ENCODE measurements around the gene VPS13A.
"Not testable (repeated sequence)": the region's sequence is repeated elsewhere in the genome, so short reads cannot be mapped to it uniquely, and the experiment has no call there.

Gene VPS13A

GRCh38 chr9:77305622-77306400 lies 128.5 kb downstream of the VPS13A start:
- DNase-seq, result no peak

DNA sequence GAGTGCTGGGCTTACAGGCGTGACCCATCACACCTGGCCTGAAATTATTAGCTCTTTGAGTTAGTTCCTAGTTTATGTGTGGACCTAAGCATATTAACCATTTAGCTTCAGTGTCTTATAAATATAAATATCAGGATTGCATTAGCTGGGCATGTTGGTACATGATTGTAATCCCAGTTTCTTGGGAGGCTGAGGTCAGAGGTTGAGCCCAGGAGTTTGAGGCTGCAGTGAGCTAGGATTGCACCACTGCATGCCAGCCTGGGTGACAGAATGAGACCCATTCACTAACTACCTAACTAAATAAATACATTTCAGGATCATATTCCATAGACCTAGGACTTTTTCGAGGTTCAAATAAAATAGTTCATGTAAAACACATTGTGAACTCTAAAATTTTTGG lies 129.8 kb downstream of the VPS13A start:
- no peak for DNase-seq

DNA sequence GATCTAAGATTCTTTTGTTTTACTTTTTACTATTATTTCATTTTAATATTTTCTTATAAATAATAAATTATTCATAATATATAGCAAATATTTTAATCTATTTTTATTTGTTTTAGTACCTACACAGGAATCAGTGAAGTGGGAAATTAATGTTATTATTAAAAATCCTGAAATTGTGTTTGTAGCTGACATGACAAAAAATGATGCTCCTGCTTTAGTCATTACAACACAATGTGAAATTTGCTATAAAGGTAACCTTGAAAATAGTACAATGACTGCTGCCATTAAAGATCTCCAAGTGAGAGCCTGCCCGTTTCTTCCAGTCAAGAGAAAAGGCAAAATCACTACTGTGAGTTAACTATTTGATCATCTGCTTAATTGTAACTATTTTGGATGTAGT lies 138.7 kb downstream of the VPS13A start:
- no peak for DNase-seq

GRCh38 chr9:77325058-77325457 lies 147.7 kb downstream of the VPS13A start:
- DNase-seq, result no peak

- DNase-seq, result no peak
These were observed 150.8 kb downstream of the VPS13A start for GRCh38 chr9:77328102-77328501.

- no peak for DNase-seq
These were observed 192.7 kb downstream of the VPS13A start for GRCh38 chr9:77370064-77370463.

DNA sequence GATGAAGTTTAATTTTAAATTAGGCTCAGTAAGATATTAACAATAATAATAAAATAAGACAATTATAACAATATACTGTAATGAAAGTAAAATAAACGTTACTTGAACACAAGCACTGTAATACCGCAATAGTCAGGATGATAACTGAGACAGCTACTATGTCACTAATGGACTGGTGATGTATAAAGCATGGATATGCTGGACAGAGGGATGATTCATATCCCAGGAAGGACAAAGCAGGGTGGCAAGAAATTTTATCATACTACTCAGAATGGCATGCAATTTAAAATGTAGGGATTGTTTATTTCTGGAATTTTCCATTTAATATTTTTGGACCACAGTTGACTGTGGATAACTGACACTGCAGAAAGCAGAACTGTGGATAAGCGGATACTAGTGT lies 196.9 kb downstream of the VPS13A start:
- DNase-seq, result no peak

DNA sequence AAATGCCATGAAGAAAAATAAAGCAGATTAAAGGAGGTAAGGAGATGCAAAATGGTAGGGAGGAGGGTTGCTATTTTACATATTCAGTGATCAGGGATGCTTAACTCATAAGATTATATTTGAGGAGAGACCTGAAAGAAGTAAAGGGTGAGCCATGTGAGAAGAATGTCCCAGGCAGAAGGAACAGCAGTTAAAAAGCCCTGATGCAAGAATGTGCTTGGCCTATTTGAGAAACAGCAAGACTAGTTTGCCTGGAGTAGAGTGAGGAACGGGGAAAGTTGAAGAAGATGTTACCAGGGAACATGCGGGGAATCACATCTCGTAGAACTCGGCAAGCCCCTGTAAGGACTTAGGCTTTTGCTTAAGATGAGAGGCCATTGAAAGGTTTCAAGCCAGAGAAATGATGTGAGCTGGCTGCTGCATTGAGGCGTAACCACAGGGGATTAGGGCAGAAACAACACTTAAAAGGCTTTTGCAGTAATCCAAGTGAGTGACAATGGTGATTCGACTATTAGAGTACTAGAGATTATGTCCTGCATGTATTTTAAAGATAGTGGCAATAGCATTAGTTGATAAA lies 198.7 kb downstream of the VPS13A start:
- no peak for DNase-seq

- DNase-seq, result no peak
These were observed 207.1 kb downstream of the VPS13A start for GRCh38 chr9:77384406-77384805.

DNA sequence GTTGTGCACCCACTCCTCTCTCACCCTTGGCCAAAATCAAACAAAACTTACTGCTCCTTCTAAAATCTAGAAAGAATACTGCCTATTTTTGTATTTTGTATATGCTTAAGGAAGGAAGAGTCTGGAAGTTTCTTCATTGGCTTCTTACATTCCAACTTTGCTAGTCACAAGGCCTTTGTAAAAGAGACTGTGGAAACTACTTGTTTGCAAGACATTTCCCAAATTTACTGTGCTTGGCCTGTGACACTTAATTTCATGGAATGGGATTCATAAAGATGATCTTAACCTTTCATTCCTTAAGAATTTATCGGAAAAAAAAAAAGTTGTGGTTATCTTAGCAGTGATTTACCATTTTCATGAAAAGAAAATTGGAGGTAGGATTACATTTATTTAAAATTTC lies 208.9 kb downstream of the VPS13A start:
- DNase-seq, result no peak

- DNase-seq, result no peak
These were observed 214.5 kb downstream of the VPS13A start for GRCh38 chr9:77391834-77392233.

DNA sequence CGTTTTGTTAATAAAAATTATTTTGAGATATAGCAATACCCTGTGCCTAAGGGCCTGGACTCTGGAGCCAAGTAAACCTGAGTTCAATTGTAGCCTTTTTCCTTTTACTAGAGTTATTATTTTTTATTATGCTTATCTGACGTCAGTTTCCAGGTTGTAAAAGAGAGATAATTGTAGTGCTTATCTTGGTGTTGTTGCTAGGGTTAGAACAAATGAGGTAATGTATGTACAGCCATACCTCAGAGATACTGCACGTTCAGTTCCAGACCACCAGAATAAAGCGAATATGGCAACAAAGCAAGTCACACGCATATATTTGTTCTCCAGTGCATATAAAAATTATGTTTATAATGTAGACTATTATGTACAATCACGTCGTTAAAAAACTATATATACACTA lies 215.0 kb downstream of the VPS13A start:
- no peak for DNase-seq

DNA sequence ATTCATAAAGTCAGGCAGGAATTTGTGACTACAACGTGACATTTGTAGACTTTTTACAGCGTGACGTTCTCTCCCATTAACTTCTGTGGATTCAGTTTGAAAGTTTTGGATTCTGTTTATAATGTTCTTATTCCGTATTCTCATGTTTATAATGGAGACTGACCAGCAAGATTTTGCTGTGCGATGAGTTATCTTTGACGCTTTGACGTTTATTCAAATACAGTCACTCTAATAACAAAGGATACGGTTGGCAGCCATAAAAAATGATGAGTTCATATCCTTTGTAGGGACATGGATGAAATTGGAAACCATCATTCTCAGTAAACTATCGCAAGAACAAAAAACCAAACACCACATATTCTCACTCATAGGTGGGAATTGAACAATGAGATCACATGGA lies 221.2 kb downstream of the VPS13A start:
- DNase-seq, result not testable (repeated sequence)

- DNase-seq, result no peak
These were observed 222.6 kb downstream of the VPS13A start for GRCh38 chr9:77399964-77400363.

- DNase-seq, result no peak
These were observed 225.0 kb downstream of the VPS13A start for GRCh38 chr9:77402286-77402685.

GRCh38 chr9:77403239-77403638 lies 225.9 kb downstream of the VPS13A start:
- DNase-seq, result no peak

GRCh38 chr9:77408521-77408920 lies 231.2 kb downstream of the VPS13A start:
- not testable (repeated sequence) for DNase-seq

- no peak for DNase-seq
These were observed 240.2 kb downstream of the VPS13A start for GRCh38 chr9:77417566-77417965.

GRCh38 chr9:77418226-77418625 lies 240.9 kb downstream of the VPS13A start:
- no peak for DNase-seq

- no peak for DNase-seq
These were observed 243.3 kb downstream of the VPS13A start for GRCh38 chr9:77420641-77421040.

GRCh38 chr9:77421506-77422265 lies 244.4 kb downstream of the VPS13A start:
- no peak for DNase-seq

- DNase-seq, result no peak
These were observed 245.6 kb downstream of the VPS13A start for GRCh38 chr9:77422969-77423368.

- no peak for DNase-seq
These were observed 246.5 kb downstream of the VPS13A start for GRCh38 chr9:77423841-77424240.

GRCh38 chr9:77424993-77425392 lies 247.7 kb downstream of the VPS13A start:
- DNase-seq, result no peak
